ENCODE results near the gene KCNH8.

Gene KCNH8

DNA sequence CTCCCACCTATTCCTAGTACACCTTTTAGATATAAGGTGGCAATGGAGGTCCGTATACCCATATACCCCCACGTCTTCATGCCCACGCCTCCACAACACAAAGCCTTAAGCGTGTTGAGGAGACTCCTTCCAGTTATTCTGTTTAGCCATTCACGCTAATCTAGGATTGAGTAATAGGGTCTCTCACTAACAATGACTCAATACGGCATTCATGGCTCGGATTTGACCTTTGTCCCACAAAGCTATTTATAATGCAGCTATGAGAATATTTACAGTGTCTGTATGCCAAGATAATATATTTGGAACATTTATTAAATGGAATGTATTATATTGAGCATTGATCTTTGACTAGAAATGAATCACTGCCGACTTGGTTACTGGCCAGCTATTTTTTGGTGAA lies 215.8 kb downstream of the KCNH8 start:
- no peak for DNase-seq (ENCODE audit: low read depth)

- DNase-seq (ENCODE audit: low read depth): no peak
These were observed 217.2 kb downstream of the KCNH8 start for GRCh38 chr3:19365471-19365870.

DNA sequence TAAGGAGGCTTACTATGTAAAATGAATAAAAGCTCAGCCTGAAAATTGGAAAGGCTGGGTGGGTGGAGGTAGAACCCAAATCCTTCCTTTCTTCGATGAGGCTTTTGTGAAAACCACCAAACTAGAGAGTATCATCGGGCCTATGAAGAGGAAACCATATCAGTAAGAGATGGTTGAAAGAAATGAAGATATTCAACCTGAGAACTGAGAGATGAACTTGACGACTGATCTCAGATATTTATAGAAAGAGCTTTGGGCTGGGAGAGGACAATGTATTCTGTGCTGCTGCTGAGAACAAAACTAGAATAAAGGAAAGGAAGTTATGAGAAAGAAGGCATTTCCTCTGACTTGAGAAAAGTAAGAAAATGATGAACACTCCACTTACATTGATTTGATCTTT lies 236.6 kb downstream of the KCNH8 start:
- no peak for DNase-seq (ENCODE audit: low read depth)

- DNase-seq (ENCODE audit: low read depth): no peak
These were observed 243.8 kb downstream of the KCNH8 start for GRCh38 chr3:19392150-19392549.

DNA sequence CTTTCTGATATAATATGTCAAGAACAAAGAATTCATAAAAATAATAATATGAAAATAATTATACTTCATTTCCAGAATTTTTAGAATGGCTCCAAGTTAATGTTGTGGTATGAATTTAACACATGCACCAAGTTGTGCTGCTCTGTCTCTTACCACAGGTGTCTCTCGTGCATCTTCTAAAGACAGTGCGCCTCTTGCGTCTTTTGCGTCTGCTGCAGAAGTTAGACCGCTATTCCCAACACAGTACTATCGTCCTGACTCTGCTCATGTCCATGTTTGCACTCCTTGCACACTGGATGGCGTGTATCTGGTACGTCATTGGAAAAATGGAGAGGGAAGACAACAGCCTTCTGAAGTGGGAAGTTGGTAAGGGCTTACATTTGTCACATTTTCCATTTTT lies 246.6 kb downstream of the KCNH8 start:
- DNase-seq (ENCODE audit: low read depth): no peak

DNA sequence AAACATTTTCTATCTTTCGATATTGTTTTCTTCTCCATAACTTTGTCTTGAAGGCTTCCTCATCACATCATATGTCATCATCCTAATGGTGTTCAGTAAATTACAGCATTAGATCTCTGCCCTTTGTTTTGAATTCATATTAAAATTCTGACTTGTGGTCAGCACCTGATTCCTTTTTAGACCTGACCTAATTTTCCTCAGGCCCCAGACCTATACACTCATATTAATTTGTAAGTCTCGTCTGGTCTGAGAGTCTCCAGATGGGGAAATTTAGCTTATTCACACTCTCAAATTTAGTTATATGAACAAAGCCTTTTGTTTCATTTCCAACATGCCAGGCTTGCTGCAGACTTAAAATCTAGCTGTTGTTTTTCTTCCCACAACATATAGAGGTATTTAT lies 248.4 kb downstream of the KCNH8 start:
- no peak for DNase-seq (ENCODE audit: low read depth)

DNA sequence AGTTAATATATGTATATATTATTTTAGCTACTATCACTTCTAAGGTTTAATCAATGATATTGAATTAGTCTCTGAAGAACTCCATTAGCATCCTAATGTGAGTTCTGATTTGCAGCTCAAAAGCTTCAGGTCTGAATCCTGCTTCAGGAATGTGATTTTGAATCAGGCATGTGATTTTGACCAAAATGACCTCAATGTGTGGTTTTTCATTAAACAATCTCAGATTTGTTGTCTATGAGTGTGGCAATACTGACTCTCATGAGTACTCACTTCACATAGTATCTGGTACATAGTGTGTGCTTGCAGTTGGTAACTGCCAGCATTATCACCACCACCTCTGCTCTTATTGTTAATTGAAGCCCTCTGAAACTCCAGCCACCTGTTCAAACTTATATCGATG lies 251.0 kb downstream of the KCNH8 start:
- DNase-seq (ENCODE audit: low read depth): no peak

GRCh38 chr3:19399836-19400235 lies 251.5 kb downstream of the KCNH8 start:
- no peak for DNase-seq (ENCODE audit: low read depth)

DNA sequence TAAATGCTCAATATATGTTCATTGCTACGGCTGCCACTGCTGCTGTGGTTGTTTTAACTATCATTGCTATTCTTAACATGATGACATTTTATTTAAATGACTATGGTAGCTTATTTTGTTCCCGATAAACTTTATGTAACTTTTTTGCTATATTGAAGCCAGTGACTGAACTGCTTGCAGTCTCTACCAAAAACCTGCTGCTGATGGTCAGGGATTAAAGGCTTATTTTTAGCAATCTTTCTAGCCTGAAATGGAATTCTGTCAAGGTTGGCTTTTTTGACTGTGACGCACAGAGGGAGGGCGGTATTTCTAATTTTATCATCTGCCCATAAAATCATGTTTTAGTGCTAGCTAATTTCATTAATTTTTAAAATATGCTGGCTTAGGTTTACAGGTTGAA lies 271.8 kb downstream of the KCNH8 start:
- no peak for DNase-seq (ENCODE audit: low read depth)

- DNase-seq (ENCODE audit: low read depth): no peak
These were observed 277.5 kb downstream of the KCNH8 start for GRCh38 chr3:19425825-19426224.

DNA sequence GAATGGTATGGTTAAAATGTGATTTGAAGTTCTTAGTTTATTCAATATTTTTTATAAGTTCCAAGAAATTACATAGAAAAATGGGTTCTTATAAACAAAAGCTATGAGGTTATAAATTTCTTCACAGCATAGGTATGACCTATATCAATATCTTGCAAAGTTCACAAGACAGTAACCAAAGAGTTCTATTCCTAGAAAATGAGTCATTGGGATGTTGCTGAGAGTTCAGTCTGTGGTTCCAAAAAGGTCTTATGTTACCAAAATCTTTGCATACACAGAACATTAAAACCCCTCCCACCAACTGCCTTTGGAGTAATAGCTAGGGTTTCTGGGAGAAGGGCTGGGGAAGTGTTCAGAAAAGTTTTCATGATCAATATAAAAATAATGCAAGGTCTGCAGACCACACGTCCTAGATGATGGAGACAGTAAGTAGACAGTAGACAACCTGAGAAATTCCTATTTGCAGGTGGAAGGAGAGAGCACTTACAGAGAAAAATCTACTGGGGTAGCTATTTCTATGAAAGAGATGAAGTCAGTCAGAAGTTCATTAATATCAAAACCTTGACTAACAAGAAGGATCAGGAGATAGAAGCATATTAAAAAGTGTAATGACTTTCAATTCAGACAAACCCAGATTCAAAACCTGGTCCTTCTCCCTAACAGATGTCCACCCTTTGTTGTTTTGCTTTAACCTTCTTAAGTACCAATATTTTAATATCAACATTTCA lies 279.3 kb downstream of the KCNH8 start:
- no peak for DNase-seq (ENCODE audit: low read depth)

GRCh38 chr3:19428729-19429128 lies 280.4 kb downstream of the KCNH8 start:
- no peak for DNase-seq (ENCODE audit: low read depth)

DNA sequence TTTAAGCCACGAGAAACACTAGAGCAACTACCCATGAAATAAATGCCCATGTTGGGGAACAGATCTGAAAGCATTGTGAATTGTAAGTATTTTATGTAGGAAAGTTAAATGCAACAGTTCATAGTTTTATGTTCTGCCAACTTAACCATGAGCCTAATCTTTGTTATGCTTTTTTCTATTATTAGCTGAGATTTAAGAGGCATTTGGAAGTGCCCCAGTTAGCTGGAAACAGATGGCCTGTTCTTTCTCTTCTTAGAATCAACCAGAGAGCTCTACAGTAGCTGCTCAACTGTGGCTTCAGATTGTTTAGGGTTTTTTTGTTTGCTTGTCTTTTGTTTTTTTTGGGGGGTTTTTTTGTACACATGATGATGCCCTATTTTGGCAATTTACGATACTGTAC lies 284.4 kb downstream of the KCNH8 start:
- no peak for DNase-seq (ENCODE audit: low read depth)

- no peak for DNase-seq (ENCODE audit: low read depth)
These were observed 288.4 kb downstream of the KCNH8 start for GRCh38 chr3:19436746-19437145.

DNA sequence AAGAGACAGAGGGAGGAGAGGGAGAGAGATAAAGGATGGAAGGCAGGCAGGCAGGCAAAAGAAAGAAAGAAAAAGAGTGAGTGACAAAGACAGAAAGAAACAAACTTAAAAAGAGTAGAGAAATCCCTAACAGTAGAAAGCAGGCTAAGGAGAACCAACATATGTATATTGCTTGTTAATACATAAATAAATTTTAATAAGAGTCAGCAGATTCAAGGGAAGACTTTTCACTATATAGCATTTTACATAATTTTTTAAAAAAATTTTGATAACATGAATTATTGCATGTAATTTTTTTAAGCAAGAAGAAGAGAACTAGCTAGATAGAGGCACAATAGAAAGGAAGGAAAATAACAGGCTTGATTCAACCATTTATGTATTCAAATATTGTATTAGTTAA lies 291.6 kb downstream of the KCNH8 start:
- no peak for DNase-seq (ENCODE audit: low read depth)

- DNase-seq (ENCODE audit: low read depth): no peak
These were observed 297.8 kb downstream of the KCNH8 start for GRCh38 chr3:19446138-19446537.

DNA sequence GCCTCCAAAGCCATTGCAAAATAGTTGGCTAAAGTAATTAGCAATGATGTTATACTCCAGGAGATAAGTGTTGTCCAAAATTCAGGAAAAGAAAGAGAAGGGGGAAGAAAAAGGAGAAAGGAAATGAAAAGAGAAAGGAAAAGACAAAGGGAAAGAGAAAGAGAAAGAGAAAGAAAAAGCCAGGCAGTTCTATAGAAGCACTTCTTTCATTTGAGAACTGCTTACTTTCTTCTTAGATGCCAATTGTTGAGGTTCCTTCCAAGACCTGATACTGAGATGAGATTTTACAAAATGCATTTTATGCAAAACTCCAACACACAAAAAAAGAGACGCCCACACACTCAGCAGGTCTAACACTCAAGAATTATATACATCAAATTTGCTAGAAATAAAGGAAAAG lies 298.4 kb downstream of the KCNH8 start:
- DNase-seq (ENCODE audit: low read depth): no peak

DNA sequence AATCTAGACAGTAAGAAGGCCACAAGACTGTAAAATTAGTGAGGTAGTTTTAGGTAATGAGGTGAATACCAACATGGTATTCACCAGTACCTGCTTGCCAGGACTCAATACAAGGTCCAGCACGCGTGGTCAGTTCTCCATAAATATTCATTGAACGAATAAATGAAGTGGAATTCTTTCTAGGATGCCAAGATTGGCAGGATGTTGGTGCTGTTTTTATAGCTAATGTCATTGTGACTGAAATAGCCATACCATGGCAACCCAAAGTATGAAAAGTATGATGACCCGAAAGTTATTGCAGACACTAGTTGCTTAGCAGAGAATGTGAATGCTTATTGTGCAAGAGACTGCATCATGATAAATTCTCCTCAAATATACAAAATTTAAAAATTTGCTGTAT lies 307.2 kb downstream of the KCNH8 start:
- no peak for DNase-seq (ENCODE audit: low read depth)

DNA sequence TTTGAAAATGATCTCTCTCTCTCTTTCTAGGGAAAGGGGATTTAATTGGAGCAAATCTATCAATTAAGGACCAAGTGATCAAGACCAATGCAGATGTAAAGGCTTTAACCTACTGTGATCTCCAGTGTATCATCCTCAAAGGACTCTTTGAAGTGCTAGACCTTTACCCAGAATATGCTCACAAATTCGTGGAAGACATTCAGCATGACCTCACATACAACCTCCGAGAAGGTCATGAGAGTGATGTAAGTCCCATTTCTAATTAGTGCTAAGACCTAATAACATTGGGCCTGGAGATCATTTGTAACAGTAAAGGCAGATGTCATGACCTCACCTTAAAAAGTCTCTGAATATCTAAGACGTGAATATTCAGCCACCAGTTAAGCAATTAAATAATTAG lies 308.4 kb downstream of the KCNH8 start:
- DNase-seq (ENCODE audit: low read depth): no peak

- no peak for DNase-seq (ENCODE audit: low read depth)
These were observed 309.1 kb downstream of the KCNH8 start for GRCh38 chr3:19457449-19457848.

DNA sequence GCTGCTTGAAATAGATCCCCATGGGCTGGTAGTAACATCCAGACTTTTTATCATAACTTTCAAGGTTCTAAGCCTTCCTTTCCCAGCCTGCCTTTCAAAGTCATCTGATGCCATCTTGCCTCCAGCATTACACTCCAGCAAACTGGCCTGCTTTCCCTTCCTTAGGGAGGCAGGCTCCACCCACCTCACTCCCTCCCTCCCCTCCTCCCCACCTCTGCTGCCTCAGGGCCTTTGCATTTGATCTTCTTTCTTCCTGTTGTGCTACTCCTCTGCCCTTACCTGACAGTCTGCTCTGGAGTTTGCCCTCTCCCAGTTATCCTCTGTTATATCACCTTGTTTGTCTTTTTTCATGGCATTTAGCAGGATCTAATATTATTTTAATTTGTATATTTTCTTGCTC lies 319.5 kb downstream of the KCNH8 start:
- no peak for DNase-seq (ENCODE audit: low read depth)

DNA sequence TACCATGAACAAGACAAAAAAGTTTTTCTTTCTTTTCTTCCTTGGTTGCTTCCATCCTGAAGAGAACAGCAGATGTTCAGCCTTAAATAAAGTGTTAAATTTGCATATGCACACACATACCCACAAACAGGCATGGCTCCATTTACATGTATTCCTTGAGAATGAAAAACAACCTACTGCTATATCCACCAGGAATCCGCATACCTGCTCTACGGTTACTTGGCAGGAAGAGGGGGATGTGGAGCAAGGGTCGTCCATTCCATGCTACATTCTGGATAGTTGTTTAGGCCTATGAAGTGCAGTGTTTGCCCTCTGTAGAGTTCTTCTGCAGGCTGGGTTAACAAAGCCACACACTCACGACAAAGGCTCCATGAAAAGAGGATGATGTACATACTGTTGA lies 322.8 kb downstream of the KCNH8 start:
- DNase-seq (ENCODE audit: low read depth): no peak

DNA sequence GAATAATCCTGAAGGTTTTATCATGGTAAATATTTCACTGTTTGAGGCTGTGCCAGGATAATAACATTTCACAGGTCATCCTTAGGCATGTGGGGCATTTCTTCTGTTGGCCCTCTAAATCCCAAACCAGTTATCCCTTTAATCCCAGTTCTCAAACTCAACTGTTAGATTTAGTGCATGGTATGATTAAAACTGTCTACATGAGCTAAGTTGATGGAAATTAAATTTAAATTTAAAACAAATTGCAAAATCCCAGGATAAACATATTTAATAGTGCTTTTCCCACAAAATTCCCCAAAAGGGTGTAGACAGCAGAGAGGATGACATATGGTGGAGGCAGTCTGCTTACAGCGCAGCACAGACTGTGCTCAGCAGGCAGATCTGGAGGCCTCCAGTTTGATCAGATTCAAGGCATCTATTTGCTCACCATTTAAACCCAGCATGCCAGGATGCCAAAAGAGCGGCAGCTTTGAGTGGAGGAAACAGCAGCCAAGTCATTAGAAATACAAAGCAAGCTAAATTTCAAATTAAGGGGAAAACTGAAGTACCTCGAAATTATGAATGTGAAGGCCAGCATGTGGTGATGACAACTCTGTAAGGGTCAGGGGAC lies 325.8 kb downstream of the KCNH8 start:
- no peak for DNase-seq (ENCODE audit: low read depth)

DNA sequence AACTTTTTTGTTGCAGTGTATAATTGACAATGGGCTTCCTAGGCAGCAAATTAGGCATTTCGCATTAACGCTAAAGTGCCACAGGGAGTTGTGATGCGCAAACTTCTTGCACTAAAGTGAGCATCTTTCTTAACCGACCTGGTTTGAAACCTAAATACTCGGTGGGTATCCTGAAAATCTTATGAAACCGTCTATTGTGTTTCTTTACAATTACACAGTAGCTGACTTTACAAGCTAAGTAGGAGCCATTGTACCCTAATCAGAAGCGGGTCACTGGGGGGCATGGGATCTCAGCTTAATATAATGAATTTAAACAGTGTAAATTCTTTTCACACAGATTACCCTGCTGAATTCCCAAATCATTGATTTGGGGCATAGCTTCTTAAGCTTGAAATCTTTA lies 328.0 kb downstream of the KCNH8 start:
- DNase-seq (ENCODE audit: low read depth): no peak
